CD1c-positive myeloid dendritic cell (primary cell): ENCODE measurements around the gene SNX9.
"Not testable (repeated sequence)": the region's sequence is repeated elsewhere in the genome, so short reads cannot be mapped to it uniquely, and the experiment has no call there.

Experiments used
- DNase-seq: peaks from one replicate; pipeline ENCODE4 v3.0.0-alpha.2; 2016; ENCODE audit errors: extremely low spot score

SNX9 gene

GRCh38 chr6:157823001-157823527 lies at the start of gene SNX9:
SNX9 (plus strand) TSS chr6:157823246; CDS start chr6:157823435, 189 bp downstream.
- peak; percentile 94 for DNase-seq

- no peak for DNase-seq
Observed at GRCh38 chr6:157773248-157773773, 49.7 kb upstream of the SNX9 start.

GRCh38 chr6:157774153-157775135 lies 48.6 kb upstream of the SNX9 start:
- no peak for DNase-seq

- no peak for DNase-seq
Observed at GRCh38 chr6:157775376-157775775, 47.7 kb upstream of the SNX9 start.

- DNase-seq: no peak
Observed at GRCh38 chr6:157777344-157777743, 45.7 kb upstream of the SNX9 start.

DNA sequence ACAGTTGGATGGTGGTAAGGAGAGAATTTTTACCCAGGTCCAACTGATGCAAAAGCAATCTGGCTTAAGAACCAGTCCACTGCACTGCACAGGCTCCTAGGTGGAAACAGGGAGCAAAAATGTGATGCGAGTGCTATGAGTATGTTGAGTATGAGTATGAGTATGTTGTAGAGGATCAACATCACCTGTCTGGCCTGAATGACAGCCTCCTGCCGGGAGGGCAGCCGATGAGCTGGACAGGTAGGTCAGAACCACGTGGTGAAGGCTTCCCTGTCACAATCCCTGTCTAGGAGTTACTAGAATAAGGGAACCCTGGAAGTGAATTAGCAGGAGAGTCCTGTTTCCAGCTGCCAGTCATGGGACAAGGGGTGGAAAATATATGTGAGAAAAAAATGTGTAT lies 44.3 kb upstream of the SNX9 start:
- no peak for DNase-seq

GRCh38 chr6:157779705-157780604 lies 43.1 kb upstream of the SNX9 start:
- DNase-seq: no peak

GRCh38 chr6:157785636-157786035 lies 37.4 kb upstream of the SNX9 start:
- no peak for DNase-seq

GRCh38 chr6:157786221-157786620 lies 36.8 kb upstream of the SNX9 start:
- DNase-seq: no peak

GRCh38 chr6:157787080-157787479 lies 36.0 kb upstream of the SNX9 start:
- DNase-seq: no peak

GRCh38 chr6:157788180-157788579 lies 34.9 kb upstream of the SNX9 start:
- no peak for DNase-seq

DNA sequence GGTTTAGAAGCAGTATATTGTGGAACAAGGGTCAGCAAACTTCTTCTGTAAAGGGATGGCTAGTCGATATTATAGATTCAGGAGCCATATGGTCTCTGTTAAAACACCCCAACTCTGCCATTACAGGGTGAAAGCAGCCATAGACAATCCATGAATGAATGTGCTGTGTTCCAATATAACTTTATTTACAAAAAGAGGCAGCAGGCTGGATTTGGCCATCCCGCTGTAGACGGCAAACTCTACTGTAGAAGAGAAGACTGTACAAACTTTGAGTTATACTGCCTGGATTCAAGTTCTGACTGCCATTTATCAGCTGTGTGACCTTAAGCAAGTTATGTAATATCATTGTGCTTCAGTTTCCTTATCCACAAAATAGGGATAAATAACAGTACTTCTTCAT lies 33.7 kb upstream of the SNX9 start:
- DNase-seq: no peak

DNA sequence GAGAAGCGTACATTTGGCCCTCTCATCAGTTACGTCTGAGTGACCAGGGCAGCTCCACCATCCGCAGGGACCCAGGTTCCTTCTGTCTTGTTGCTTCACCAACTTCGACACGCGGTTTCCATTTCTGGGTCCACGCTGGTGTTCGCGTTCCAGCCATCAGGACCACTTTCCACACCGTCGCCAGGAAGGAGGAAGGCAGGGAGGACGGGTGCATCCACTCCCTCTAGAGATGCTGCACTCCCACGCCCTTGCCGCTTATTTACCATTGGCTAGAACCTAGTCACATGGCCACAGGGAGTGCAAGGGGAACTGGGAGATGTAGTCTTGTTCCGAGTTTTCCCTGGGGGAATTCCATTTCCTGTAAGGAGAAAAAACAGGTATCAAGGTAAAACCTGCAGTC lies 33.2 kb upstream of the SNX9 start:
- no peak for DNase-seq

GRCh38 chr6:157790548-157791160 lies 32.4 kb upstream of the SNX9 start:
- no peak for DNase-seq

DNA sequence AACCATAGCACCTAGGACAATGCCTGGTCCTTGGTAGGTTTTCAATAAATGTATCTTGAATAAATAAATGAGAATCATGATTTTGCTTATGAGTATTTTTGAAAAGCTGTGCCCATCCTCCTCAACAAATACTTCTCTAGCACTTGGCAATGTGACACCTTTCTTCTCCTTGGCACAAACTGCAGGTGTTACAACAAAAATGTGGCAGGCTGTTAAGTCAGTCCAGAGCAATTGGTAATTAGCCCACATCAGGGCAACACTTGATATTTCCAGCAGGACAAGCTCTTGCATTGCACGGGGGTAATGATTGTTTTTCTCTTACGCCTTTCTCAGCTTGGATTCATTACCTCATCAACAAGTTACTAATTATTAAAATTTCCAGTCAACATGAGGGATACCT lies 31.6 kb upstream of the SNX9 start:
- no peak for DNase-seq

DNA sequence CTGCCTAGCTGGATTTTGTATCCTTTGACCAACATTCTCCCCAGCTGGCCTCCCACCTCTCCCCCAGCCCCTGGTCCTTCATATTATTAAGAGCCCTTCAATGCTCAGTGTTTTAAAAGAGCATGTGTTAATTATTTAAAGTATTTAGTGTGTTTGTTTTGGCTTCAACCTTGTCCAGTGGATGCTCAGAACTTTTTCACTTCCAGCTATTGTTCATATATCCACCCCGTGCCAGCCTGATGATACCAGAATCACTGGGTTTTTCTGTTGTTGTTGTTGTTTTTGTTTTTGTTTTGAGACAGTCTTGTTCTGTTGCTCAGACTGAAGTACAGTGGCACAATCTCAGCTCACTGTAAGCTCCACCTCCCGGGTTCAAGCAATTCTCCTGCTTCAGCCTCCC lies 30.4 kb upstream of the SNX9 start:
- no peak for DNase-seq

DNA sequence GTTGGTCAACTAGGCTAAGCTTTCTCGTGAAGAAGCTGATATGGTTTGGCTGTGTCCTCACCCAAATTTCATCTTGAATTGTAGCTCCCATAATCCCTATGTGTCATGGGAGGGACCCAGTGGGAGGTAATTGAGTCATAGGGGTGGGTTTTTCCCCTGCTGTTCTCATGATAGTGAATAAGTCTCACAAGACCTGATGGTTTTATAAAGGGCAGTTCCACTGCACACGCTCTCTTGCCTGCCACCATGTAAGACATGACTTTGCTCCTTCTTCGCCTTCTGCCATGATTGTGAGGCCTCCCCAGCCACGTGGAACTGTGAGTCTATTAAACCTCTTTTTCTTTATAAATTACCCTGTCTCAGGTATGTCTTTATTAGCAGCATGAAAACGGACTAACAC lies 29.0 kb upstream of the SNX9 start:
- not testable (repeated sequence) for DNase-seq

DNA sequence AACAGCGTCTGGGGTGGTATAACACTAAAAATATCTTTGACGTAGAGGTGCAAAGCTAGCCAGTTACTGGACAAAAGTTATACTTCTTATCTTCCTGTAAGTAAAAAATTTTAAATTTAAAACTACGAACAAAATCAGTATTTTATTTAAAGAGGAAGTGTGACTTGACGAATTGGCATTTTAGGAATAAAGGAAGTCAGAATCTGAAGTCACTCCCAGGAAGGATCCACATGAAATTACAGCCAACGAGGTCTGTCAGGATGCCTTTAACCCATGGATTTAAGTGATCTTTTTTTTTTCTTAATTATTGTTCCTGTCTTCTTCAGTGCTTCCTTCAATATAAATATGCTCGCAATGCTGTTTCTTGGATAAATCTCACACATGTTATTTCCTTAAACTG lies 27.2 kb upstream of the SNX9 start:
- peak; percentile 66 for DNase-seq

GRCh38 chr6:157798851-157799250 lies 24.2 kb upstream of the SNX9 start:
- DNase-seq: peak; percentile 24

- DNase-seq: not testable (repeated sequence)
Observed at GRCh38 chr6:157799561-157799960, 23.5 kb upstream of the SNX9 start.

GRCh38 chr6:157800420-157801237 lies 22.4 kb upstream of the SNX9 start:
- peak; percentile 50 for DNase-seq
